GM23338 (cell line): Measurements from ENCODE around the gene MAP2K6.

Experiments used
- CREB1 ChIP-seq: fragments of 250-450 bp; sonication (Bioruptor Pico); IDR thresholded peaks from 2 replicates; pipeline ENCODE4 v1.5.0; 2020; ENCODE audit warnings: low read depth, mild to moderate bottlenecking, moderate library complexity
- EZH2 ChIP-seq: fragments of 200-600 bp; sonication (generic); IDR thresholded peaks from one replicate; pipeline ENCODE4 v1.8.0; 2017; ENCODE audit warnings: antibody characterized with exemption, mild to moderate bottlenecking, low read depth; ENCODE audit not compliant: unreplicated experiment
- EZH2phosphoT487 ChIP-seq: fragments of 200-600 bp; sonication (generic); IDR thresholded peaks from one replicate; pipeline ENCODE4 v1.8.1; 2018; ENCODE audit warnings: antibody characterized with exemption; ENCODE audit not compliant: unreplicated experiment
- JUNB ChIP-seq: IDR thresholded peaks from one replicate; pipeline ENCODE4 v1.6.1; 2016; ENCODE audit warnings: antibody characterized with exemption; ENCODE audit not compliant: unreplicated experiment
- NANOG ChIP-seq: IDR thresholded peaks from 2 replicates; pipeline ENCODE4 v1.6.1; 2016; ENCODE audit warnings: antibody characterized with exemption, borderline replicate concordance
- POLR2AphosphoS5 ChIP-seq: IDR thresholded peaks from 2 replicates; pipeline ENCODE4 v1.6.1; 2016; ENCODE audit warnings: antibody characterized with exemption, low read depth
- STAT1 ChIP-seq: IDR thresholded peaks from one replicate; pipeline ENCODE4 v1.6.1; 2016; ENCODE audit warnings: antibody characterized with exemption; ENCODE audit not compliant: unreplicated experiment
- ZNF114 ChIP-seq: fragments of 250-450 bp; sonication (Bioruptor Pico); IDR thresholded peaks from 2 replicates; pipeline ENCODE4 v1.5.0; 2020; ENCODE audit warnings: mild to moderate bottlenecking, moderate library complexity
- ZNF331 ChIP-seq: fragments of 250-450 bp; sonication (Bioruptor Pico); IDR thresholded peaks from 2 replicates; pipeline ENCODE4 v1.5.0; 2020; ENCODE audit warnings: low read depth, mild to moderate bottlenecking, moderate library complexity
- TF ChIP-seq, protein P1 (sequence below), 2 experiments: fragments of 200-600 bp in 1 of 2; sonication (generic) in 1 of 2; conservative IDR thresholded peaks; 2 replicates each; pipeline versions ENCODE4 v1.5.1 to v1.6.1; 2016 to 2017; ENCODE audit warnings: antibody characterized with exemption in 2 of 2, low read depth in 2 of 2, mild to moderate bottlenecking in 2 of 2, moderate library complexity in 1 of 2
- TF ChIP-seq, protein P2 (sequence below): IDR thresholded peaks from one replicate; pipeline ENCODE4 v1.6.1; 2018; ENCODE audit warnings: antibody characterized with exemption; ENCODE audit not compliant: unreplicated experiment
- TF ChIP-seq, protein P3 (sequence below): IDR thresholded peaks from 2 replicates; pipeline ENCODE4 v1.6.1; 2016; ENCODE audit warnings: antibody characterized with exemption

GRCh38 chr17:69501591-69502468 lies 87.3 kb downstream of the MAP2K6 start:
- TF ChIP-seq, protein P1, sequence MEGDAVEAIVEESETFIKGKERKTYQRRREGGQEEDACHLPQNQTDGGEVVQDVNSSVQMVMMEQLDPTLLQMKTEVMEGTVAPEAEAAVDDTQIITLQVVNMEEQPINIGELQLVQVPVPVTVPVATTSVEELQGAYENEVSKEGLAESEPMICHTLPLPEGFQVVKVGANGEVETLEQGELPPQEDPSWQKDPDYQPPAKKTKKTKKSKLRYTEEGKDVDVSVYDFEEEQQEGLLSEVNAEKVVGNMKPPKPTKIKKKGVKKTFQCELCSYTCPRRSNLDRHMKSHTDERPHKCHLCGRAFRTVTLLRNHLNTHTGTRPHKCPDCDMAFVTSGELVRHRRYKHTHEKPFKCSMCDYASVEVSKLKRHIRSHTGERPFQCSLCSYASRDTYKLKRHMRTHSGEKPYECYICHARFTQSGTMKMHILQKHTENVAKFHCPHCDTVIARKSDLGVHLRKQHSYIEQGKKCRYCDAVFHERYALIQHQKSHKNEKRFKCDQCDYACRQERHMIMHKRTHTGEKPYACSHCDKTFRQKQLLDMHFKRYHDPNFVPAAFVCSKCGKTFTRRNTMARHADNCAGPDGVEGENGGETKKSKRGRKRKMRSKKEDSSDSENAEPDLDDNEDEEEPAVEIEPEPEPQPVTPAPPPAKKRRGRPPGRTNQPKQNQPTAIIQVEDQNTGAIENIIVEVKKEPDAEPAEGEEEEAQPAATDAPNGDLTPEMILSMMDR (conservative IDR thresholded peaks at IDR 0.05; ENCODE audit: low read depth in 2 of 2) = no peak
- TF ChIP-seq, protein P2, sequence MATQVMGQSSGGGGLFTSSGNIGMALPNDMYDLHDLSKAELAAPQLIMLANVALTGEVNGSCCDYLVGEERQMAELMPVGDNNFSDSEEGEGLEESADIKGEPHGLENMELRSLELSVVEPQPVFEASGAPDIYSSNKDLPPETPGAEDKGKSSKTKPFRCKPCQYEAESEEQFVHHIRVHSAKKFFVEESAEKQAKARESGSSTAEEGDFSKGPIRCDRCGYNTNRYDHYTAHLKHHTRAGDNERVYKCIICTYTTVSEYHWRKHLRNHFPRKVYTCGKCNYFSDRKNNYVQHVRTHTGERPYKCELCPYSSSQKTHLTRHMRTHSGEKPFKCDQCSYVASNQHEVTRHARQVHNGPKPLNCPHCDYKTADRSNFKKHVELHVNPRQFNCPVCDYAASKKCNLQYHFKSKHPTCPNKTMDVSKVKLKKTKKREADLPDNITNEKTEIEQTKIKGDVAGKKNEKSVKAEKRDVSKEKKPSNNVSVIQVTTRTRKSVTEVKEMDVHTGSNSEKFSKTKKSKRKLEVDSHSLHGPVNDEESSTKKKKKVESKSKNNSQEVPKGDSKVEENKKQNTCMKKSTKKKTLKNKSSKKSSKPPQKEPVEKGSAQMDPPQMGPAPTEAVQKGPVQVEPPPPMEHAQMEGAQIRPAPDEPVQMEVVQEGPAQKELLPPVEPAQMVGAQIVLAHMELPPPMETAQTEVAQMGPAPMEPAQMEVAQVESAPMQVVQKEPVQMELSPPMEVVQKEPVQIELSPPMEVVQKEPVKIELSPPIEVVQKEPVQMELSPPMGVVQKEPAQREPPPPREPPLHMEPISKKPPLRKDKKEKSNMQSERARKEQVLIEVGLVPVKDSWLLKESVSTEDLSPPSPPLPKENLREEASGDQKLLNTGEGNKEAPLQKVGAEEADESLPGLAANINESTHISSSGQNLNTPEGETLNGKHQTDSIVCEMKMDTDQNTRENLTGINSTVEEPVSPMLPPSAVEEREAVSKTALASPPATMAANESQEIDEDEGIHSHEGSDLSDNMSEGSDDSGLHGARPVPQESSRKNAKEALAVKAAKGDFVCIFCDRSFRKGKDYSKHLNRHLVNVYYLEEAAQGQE = no peak
- no peak for TF ChIP-seq CREB1 (CRISPR knock-in tag)
- TF ChIP-seq POLR2AphosphoS5 = no peak
- no peak for TF ChIP-seq EZH2
- TF ChIP-seq EZH2phosphoT487 = no peak
- no peak for TF ChIP-seq JUNB
- no peak for TF ChIP-seq NANOG
- TF ChIP-seq STAT1 = no peak
- no peak for TF ChIP-seq ZNF331 (CRISPR knock-in tag)
- TF ChIP-seq, protein P3, sequence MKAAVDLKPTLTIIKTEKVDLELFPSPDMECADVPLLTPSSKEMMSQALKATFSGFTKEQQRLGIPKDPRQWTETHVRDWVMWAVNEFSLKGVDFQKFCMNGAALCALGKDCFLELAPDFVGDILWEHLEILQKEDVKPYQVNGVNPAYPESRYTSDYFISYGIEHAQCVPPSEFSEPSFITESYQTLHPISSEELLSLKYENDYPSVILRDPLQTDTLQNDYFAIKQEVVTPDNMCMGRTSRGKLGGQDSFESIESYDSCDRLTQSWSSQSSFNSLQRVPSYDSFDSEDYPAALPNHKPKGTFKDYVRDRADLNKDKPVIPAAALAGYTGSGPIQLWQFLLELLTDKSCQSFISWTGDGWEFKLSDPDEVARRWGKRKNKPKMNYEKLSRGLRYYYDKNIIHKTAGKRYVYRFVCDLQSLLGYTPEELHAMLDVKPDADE = no peak
- no peak for TF ChIP-seq ZNF114
